Stimulated activated naive CD8-positive, alpha-beta T cell treated with anti-CD3 and anti-CD28 coated beads, Interleukin-15, amount 100 ng/mL, for 72 hours (primary cell): ENCODE measurements around the gene MTMR10.

Experiments used
- ATAC-seq: fragments of 150-1000 bp; cut with Tn5 transposase; 2 replicates; pipeline ENCODE4 v1.10.0; 2021; ENCODE audit warnings: mild to moderate bottlenecking, moderate library complexity
- DNase-seq, 2 donors: peaks; one replicate each; pipeline ENCODE4 v3.0.0; 2021 to 2022
- H3K27ac Mint-ChIP-seq, 2 donors: one replicate each; pipeline ENCODE4 v1.8.0; 2022; ENCODE audit warnings: mild to moderate bottlenecking in 2 of 2, mixed read lengths in 2 of 2, moderate library complexity in 2 of 2
- H3K27me3 Mint-ChIP-seq: one replicate; pipeline ENCODE4 v1.8.0; 2022; ENCODE audit warnings: mixed read lengths
- H3K4me1 Mint-ChIP-seq: one replicate; pipeline ENCODE4 v1.8.0; 2022; ENCODE audit warnings: mild to moderate bottlenecking, mixed read lengths
- H3K4me3 Mint-ChIP-seq, 2 donors: one replicate each; pipeline ENCODE4 v1.8.0; 2022; ENCODE audit warnings: mild to moderate bottlenecking in 2 of 2, mixed read lengths in 2 of 2, moderate library complexity in 1 of 2
- H3K9me3 Mint-ChIP-seq, 2 donors: one replicate each; pipeline ENCODE4 v1.8.0; 2022; ENCODE audit warnings: mixed read lengths in 2 of 2

Gene MTMR10

DNA sequence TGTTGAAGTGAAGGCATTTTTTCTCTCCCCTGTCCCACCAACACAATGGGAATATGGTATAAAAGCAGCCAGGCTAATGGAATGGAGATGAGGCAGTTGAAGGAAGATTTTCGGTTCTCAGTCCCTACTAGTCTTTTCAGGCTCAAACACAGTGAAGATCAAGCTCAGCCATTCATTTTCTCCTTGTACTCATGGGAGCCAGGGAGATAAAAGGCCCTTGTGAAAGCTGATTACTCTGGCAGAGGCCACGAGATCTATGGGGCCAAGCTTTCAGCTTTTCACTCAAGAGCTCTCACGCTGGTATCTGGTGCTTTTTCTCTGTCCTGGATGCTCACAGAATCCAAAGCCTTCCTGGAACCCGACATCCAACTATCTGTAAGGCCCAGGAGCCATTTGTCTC, 102.2 kb downstream of the MTMR10 start:
- DNase-seq, result no peak
- no peak for ATAC-seq
- no peaks in the 10 kb centered on the region for H3K9me3 Mint-ChIP-seq
- H3K4me1 Mint-ChIP-seq, result no peaks in the 10 kb centered on the region
- no peak overlapping the region for H3K4me3 Mint-ChIP-seq
- no peak overlapping the region for H3K27ac Mint-ChIP-seq
- H3K27me3 Mint-ChIP-seq, result no peaks in the 10 kb centered on the region
